Stimulated activated CD8-positive, alpha-beta memory T cell treated with anti-CD3 and anti-CD28 coated beads, Interleukin-7, amount 100 ng/mL, for 4 hours (primary cell): ENCODE data around the gene TRPC3.
A peak's percentile ranks its signal among the peaks of the same experiment; 100 is the strongest.
"Not testable (repeated sequence)": the region's sequence is repeated elsewhere in the genome, so short reads cannot be mapped to it uniquely, and the experiment has no call there.

Experiments
- DNase-seq, 2 donors: peaks; one replicate each; pipeline ENCODE4 v3.0.0-alpha.2; 2020; ENCODE audit warnings: low read depth in 2 of 2

TRPC3 gene

DNA sequence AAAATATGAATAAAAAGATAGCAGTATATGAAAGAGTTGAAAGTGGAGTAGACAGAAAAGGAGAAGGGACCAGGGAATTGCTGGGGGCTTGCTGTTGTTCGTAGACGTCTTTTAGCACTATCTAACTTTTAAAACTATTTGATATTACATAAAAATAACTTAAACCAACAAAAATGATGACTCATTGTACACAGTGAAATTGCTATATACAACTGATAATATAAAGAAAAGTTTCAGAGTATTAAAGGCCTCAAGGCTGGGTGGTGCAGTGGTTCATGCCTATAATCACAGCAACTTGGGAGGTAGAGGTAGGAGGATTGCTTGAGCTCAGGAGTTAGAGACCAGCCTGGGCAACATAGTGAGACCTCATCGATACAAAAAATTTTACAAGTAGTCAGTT, 5.2 kb downstream of the TRPC3 start:
- no peak for DNase-seq

DNA sequence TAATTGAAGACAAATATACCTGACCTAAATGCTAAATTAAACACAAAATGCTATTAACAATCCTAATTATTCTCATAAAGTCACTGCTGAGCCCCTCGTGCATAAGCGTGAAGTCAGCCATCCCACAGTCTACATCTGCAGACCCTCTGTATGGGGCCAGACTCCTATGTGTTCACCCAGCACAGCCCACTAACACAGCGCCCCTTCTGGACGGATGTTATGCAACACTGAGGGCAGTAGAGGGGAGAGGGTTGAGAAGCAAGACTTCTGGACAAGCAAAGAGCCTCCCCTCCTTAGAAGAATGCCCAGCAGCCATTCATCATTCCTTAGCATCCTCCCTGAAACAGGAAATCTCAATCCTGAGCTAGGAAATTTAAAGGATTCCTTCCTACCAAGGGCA, 7.9 kb downstream of the TRPC3 start:
- DNase-seq: no peak

DNA sequence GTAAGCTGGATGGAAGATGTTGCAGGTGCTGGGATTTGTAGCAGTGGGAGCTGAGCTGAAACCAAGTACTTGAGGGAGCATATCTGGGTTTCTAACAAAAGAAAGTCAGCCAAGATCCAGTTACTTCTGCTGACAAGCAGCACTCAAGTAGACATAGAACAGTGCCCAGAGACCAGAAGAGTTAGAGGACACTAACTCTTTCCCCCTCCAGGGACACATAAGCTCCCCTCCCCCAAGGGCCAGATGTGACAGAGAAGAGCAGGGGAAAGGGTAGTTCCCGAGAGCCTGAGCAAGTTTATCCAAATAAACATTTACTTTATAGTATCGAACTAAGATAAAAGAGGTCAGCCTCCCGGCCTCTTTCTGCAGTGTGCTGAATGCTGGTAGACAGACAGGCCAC, 12.2 kb downstream of the TRPC3 start:
- no peak for DNase-seq

DNA sequence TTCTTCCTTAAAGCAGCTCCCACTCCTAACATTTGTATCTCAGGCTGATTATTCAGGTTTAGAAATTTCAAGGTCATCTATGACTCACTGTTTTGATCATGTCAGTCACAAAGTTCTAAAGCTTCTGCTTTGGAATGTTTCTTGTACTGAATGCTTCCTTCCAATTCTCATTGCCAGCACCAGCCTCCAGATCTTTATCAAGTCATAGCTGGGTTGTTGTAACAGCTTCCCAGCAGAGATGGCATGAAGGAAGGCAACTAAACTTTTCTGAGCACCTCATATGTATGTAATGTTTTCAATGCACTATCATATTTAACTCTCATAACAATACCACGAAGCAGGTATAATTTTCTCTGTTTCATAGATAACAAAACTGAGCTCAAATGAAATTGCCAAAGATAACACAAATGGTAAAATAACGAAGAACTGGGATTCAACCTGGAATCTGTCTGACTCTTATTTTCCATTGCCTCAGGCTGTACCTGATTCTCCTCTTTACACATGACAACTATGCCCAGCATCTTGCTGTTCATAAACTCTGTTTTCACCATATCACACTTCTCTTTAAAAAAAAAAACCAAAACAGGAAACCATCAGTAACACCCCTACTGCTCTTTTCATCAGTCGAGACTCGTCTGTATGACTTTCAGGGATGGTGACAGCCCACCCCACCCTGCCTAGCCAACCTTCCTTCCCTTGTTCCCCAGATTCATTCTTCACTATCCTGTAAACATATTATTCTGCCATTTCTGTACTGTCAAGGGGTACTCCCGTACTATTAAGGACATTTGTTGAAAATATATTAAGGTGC, 13.4 kb downstream of the TRPC3 start:
- DNase-seq: no peak

DNA sequence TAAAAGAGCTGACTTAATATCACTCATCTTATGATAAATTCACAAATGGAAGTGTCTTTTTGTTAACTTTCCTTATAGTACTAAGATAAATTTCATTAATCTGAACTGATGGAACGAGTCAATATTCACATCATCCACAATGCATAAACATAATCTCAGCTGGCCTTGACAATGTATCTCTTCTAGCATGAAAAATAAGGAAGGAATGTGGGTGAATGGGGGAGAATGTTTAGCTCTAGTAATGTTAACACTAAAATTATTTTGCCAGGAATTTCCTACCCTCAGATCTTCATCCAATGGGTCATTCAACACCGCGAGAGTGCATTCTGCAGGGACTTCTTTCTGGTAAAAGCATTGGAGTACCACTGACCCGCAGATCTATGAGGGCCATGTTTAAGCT, 15.8 kb downstream of the TRPC3 start:
- DNase-seq: no peak

DNA sequence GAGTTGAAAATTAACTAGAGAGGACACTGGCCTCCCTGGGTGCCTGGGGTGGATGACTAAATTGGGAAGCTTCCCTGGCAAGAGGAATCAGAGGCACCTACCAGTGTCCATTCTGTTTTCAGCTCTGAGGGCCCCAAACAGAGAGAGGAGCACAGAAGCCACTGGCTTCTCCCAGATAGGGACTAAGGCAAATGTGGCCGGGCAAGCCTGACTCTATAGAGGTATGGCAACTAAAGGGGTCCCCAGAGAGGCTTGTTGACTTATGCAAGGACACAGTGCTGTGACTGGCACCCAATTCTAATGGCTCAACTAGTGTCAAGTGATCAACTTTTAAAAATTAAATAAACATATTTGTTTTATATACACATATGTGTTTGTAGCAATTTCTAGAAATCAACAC, 17.2 kb downstream of the TRPC3 start:
- no peak for DNase-seq

DNA sequence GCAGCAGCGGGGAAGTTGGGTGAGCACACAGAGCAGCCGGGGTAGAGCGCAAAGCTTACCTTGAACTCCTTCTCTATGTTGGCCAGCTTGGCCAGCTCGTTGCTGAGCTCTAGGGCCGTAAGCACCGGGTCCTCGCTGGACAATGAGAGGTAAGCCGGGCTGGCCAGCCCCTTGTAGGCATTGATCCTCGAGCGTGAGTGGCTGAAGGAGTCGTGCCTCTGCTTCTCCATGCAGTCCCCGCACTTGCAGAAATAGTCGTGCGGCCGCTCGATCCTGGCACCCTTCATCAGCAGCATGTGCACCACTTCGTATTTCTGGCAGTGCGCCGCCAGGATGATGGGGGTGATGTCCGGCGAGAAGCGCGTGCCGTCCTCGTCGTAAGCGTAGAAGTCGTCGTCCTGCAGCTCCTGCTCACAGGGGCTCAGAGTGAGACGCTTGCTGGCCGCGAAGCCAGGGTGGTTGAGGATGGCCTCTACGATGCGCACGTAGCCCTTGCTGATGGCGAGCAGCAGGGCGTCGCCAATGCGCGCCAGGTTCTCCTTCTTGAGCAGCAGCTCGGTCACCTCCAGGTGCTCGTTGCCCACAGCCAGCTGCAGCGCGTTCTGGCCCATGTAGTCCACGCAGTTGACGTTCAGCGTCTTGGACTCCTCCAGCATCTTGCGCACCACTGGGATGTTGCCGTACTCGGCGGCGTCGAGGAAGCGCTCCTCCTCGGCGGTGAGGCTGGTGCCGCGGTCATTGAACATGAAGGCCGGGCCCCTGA, 19.5 kb downstream of the TRPC3 start:
- no peak for DNase-seq

DNA sequence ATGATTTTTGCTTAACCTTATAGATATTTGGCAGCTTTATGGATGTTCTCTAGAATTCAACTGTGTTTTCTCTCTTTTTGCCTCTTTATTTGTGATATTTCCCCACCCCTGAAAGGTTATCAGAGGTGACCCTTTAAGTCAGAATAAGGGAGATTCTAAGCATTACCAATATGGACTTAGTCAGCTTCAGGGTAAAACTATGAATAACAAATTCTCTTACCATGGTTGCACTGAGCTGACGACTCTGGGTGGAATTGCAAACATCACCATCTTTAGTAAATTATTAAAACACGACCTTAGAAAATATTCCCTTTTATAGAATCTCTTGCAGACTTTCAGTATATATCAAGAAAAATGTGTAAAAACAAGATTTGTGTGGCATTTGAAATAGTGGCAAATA, 21.6 kb downstream of the TRPC3 start:
- no peak for DNase-seq

DNA sequence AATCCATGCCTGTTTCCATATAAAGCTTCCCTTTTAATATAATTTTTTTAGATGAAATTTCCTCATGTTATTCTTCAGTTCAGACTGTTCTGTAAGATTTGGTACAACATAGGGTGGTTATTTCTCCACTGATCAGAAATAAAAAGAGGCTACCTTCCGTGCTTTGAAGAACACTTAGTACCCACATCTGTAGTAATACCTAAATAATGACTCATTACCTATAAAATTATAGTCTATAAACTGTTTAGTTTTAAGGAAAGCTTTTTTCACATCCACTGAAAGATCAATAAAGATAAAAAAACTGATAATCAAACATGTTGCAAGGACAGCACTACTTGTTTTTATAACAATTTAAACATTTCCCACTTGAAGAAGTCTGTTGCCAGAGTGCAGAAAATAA, 23.9 kb downstream of the TRPC3 start:
- no peak for DNase-seq

DNA sequence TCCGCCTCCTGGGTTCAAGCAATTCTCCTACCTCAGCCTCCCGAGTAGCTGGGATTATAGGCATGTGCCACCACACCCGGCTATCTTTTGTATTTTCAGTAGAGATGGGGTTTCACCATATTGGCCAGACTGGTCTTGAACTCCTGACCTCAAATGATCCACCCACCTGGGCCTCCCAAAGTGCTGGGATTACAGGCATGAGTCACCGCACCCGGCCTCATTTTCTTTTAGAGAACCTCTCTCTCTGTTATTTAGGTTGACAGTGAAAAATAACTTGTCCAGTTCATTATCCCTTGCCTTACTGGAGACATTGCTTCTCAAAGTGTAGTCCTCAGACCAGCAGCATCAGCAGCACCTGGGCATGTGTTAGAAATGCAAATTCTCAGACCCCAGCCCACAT, 25.4 kb downstream of the TRPC3 start:
- not testable (repeated sequence) for DNase-seq

DNA sequence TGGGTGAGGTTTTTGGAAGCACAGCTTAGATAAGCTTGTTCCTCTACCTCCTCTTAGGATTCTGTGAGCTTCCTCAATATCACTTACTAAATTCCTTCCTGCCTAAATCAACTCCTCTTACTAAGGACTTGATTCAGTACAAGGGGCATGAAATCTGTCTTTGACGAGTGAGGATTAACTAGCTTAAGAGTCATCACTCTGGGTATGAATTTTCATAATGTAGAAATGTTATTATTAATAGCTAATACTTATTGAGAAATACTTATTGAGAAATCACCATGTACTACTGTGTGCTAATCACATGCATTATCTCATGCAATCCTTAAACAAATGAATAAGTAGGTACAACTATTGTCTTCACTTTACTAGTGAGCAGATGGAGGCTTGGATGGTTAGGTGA, 28.6 kb downstream of the TRPC3 start:
- DNase-seq: no peak

DNA sequence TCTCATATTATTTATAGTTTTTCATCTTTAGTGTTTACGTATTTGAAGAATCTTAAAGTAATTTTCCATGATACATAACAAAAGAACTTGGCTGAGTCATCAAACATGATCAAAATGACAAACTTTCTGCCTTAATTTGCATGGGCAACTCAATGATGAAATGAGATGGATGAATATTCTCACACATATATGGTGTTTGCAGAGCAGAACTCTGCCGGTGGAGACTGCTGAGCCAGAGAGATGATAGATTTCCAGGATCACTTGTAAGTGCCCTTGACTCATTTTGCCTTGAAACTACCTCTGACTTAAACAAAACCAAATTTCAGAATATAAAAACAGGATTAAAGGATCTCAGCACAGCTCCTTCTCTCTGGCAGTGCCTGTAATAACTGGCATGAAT, 38.2 kb downstream of the TRPC3 start:
- no peak for DNase-seq

DNA sequence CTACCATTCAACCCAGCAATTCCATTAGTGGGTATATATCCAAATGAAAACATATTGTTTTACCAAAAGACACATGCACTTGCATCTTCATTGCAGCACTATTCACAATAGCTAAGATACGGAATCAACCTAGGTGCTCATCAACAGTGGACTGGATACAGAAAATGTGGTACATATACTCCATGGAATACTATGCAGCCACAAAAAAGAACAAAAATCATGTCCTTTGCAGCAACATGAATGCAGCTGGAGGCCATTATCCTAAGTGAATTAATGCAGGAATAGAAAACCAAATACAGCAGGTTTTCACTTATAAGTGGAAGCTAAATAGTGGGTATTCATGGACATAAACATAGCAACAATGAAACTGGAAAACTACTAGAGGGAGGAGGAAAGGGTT, 43.5 kb downstream of the TRPC3 start:
- no peak for DNase-seq

DNA sequence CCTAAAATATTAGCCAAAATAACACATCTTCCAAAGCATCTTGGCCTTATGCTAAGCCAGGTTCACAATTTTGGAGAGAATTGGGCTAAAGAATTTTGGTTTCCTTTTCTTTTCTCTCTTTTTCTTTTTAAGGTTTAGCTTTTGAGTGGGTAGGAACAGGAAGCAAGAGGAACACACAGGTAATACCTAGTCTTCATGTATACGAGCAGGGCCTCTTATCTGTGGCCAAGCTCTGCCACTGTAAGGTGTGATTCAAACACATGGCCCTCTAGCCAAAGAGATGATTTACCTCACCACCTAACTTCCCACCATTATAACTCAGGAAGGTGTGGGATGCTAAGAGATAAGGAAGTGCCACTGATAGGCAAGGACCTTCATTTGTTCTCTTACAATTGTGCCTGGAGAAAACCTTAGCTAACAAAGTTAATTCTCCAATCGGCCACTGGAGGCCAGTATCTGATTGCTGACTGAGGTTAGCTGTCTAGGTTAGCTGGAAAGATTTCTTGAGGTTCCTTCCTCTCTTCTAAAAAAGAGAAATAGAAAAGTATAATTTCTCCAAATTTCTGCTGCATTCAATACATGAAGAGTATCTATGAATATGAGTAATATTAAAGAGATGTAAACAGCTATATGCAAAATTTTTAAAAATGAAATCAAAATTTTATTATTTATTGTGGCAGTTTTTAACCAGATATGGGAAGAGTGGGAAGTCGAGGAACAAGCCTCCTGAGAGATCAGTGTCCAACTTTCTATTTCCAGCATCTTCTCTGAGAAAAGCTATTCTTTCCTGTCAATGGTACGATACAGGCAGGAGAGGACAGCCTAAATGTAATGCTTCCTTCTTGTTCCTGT, 51.5 kb downstream of the TRPC3 start:
- DNase-seq: peak in 1 of 2 donors; percentile 8

DNA sequence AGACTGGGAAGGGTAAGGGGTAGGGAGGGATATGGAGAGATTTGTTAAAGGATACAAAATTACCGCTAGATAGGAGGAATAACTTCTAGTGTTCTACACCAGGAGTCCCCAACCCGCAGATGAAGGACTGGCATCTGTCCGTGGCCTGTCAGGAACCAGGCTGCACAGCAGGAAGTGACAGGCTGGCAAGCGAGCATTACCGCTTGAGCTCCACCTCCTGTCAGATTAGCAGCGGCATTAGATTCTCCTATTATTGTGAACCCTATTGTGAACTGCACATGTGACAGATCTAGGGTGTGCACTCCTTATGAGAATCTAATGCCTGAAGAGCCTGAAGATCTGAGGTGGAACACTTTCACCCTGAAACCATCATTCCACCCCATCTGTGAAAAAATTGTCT, 53.7 kb downstream of the TRPC3 start:
- no peak for DNase-seq

DNA sequence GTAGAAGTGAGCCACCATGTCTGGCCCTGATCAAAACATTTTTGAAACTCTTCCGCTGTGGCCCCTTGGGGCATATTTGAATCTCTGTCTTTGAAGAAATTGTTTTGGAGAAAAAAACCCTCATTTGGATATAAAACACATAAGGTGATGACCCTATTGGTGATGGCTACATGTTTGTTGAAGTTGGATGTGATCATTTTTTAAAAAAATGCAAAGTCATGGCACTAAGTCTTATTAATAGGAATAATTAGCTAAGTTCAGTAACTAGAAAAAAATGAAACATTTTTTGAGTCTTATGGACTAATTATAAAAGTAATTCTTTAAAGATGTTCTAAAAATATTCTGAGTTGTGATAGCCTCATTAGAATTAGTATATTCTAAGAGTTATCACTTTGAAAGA, 63.7 kb downstream of the TRPC3 start:
- no peak for DNase-seq

DNA sequence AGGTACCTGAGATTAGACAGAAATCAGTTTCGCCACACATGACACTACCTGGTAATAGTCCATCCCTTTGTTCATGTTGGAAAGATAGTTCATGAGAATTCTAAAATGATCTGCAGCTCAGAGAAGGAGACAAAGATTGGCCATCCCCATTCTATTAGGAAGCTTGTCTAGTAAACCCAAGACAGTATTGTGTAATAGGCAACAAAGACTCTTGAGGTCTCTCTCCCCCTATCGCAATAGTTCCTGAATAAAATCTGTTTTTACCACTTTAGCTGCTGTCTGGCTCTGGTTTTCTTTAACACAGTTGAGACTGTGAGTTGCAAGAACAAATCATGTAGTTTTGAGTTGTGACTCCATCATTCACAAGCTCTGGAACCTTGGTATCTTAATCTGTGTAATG, 66.7 kb downstream of the TRPC3 start:
- DNase-seq: no peak

DNA sequence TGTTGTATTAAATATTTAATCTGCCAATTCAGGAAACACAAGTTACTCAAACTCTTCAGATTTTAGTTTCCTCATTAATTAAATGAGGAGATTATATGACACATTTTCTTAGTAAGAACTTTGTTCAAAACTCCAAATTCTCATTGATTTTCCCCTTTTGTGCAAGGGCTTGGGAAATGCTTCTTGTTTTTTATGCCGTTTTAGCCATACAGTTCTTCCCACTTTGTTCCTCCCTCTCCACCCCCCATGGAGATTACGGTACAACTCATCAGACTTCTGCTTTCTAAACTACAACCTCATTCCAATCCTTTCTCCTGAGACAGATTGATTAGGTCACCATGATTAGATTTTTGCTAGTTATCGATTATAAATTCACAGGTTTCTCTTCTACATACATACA, 70.7 kb downstream of the TRPC3 start:
- DNase-seq: no peak

DNA sequence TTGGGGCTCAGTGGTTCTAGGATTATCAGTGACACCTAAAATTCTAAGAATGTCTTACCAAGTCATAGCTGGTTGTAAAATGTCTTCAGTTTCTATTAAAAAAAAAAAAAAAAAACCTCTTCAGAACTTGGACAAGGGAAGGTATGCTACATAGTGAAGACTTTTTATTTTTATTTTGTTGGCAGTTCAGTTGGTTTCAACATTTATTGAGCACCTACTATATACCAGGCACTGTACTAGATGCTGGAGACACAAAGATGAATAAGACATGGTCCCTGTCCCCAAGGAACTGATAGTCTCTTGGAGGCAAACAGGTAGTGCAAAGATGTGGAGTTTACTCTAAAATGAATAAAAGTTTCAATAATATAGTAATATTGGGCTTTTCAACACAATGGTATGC, 72.7 kb downstream of the TRPC3 start:
- no peak for DNase-seq

DNA sequence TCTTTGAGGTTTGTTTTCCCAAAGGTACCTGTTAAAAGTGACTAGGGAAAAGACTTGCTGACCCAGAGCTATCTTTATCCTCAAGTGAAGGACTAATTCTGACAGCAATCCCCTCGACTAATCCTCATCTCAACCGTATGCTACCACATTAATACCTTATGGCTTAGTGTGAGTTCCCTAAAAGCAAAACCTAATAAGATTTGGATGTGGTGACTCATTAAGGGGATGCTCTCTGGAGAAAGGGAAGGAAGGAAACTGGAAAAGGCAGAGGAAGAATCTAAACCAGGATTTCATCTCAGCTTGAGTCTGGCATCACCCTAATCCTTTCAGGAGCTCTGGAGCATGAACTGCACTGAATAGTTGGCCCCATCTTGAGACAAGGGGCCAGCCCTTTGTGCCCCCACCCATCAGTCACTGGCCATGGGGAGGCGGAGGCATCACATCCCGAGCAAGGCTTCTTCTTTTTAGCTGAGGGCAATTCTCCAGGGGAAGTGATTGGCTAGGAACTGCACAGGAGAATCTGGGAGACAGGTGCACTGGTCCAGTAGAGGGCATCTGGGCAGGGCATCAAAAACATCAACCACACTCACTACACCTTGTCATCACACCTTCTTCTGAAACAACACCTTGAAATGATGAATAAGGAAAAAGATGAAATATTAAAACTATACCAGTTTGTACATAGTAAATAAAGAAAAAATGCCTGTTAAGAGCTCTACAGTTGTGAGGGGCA, 74.7 kb downstream of the TRPC3 start:
- DNase-seq: no peak

DNA sequence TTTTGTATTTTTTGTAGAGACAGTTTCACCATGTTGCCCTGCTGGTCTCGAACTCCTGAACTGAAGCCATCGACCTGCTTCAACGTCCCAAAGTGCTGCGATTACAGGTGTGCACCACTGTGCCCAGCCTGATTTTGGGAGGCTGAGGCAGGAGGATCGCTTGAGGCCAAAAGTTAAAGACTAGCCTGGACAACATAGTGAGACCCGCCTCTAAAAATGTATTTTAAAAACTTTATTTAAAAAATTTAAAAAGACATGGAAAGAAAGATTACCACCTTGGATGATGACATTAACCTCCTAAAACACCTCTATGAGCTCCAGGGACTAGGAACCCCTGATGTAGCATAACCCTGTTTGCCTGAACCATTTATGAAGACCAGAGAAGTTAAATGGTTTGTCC, 75.8 kb downstream of the TRPC3 start:
- DNase-seq: no peak

DNA sequence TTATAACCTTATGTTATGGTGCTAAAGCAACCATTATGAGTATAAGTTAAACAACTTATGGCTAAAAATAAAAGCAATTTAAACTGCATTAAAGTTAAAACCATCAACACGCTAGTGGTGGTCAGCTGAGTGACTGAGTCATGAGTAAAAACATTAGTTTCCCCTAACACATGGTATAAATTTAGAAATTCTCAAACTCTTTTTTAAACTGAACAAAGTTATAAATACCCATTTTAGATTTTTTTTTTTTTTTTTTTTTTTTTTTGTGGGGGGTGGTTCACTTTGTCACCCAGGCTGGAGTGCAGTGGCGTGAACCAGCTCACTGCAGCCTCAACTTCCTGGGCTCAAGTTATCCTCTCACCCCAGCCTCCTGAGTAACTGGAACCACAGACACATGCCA, 76.2 kb downstream of the TRPC3 start:
- no peak for DNase-seq
